ENCODE data around the gene SKAP2.

SKAP2 gene

GRCh38 chr7:26864309-26865093 lies at the start of gene SKAP2:
Gene SKAP2, minus strand, starts transcription at chr7:26864590. Its CDS starts 161 bp downstream, at chr7:26864429.
- DNase-seq, result peak; percentile 92

GRCh38 chr7:26912933-26913536 lies 48.6 kb upstream of the SKAP2 start:
- DNase-seq, result no peak

- DNase-seq, result no peak
Observed at GRCh38 chr7:26912338-26912737, 47.9 kb upstream of the SKAP2 start.

- no peak for DNase-seq
Observed at GRCh38 chr7:26910221-26910620, 45.8 kb upstream of the SKAP2 start.

GRCh38 chr7:26900251-26900650 lies 35.9 kb upstream of the SKAP2 start:
- no peak for DNase-seq

GRCh38 chr7:26899519-26899918 lies 35.1 kb upstream of the SKAP2 start:
- no peak for DNase-seq

GRCh38 chr7:26898891-26899290 lies 34.5 kb upstream of the SKAP2 start:
- DNase-seq, result no peak

- no peak for DNase-seq
Observed at GRCh38 chr7:26897928-26898327, 33.5 kb upstream of the SKAP2 start.

- DNase-seq, result no peak
Observed at GRCh38 chr7:26891400-26892350, 27.3 kb upstream of the SKAP2 start.

GRCh38 chr7:26880852-26881251 lies 16.5 kb upstream of the SKAP2 start:
- DNase-seq, result no peak

- no peak for DNase-seq
Observed at GRCh38 chr7:26879671-26880070, 15.3 kb upstream of the SKAP2 start.

- no peak for DNase-seq
Observed at GRCh38 chr7:26868841-26869495, 4.6 kb upstream of the SKAP2 start.

- no peak for DNase-seq
Observed at GRCh38 chr7:26865094-26865388, 651 bp upstream of the SKAP2 start.

- DNase-seq, result no peak
Observed at GRCh38 chr7:26863518-26864308, 677 bp downstream of the SKAP2 start.

- no peak for DNase-seq
Observed at GRCh38 chr7:26862834-26863233, 1.6 kb downstream of the SKAP2 start.

GRCh38 chr7:26861050-26861449 lies 3.3 kb downstream of the SKAP2 start:
- DNase-seq, result no peak

GRCh38 chr7:26860361-26860760 lies 4.0 kb downstream of the SKAP2 start:
- DNase-seq, result no peak

GRCh38 chr7:26859720-26860119 lies 4.7 kb downstream of the SKAP2 start:
- no peak for DNase-seq

- no peak for DNase-seq
Observed at GRCh38 chr7:26858735-26859134, 5.7 kb downstream of the SKAP2 start.

GRCh38 chr7:26858241-26858715 lies 6.1 kb downstream of the SKAP2 start:
- no peak for DNase-seq

GRCh38 chr7:26857506-26858240 lies 6.7 kb downstream of the SKAP2 start:
- peak; percentile 22 for DNase-seq

- no peak for DNase-seq
Observed at GRCh38 chr7:26857170-26857505, 7.3 kb downstream of the SKAP2 start.

All from GDM1 (cell line).